Bronchus fibroblast of lung (primary cell): ENCODE measurements around the gene GUK1. TPM values are rescaled to one million over a fixed set of nuclear protein-coding genes. Genes with fewer than 3 reads are reported as not detected.

Experiments used
- total RNA-seq: library from RNA; depleted of rRNA; stranded (reverse); fragments of >200 nt; gene quantifications from 2 replicates; pipeline ENCODE4 v1.2.3, GENCODE V29; 2015

Gene GUK1, protein sequence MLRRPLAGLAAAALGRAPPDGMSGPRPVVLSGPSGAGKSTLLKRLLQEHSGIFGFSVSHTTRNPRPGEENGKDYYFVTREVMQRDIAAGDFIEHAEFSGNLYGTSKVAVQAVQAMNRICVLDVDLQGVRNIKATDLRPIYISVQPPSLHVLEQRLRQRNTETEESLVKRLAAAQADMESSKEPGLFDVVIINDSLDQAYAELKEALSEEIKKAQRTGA
- 258 and 320 TPM in 2 replicates for total RNA-seq

DNA sequence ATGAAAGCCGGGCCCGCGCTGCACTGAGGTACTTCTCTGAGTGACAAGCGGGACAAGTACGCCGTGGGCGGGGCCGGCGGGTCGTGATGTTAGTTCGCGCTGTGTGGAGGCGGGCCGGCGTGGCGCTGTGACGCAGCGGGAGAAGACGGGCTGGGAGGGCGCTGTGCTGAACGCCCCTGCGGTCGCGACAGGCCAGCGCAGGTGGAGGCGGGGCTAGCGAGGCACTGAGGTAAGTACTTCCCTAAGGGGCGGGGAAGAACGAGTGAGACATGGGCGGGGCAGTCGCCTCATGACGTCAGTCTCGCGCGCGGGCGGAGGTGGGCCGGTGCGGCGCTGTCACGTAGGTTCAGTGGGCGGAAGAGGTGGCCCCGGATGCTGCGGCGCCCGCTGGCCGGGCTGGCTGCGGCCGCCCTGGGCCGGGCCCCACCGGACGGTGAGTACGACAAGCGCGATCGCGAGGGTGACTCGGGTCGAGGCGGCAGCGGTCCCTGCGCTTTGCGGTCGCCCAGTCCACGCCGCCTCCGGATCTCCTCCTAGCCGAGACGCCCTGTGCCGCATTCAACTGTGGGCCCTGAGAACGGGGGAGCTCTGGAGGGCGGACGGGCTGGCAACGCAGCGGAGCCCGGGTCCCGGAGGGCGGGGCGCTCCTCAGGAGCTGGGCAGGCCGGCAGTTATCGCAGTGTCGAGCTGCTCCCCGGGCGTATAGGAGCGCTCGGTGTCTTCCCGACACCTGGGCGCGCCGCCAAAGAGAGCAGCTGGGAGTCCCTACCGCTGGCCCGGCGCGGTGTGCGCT, at the start of gene GUK1:
Gene GUK1, plus strand, starts transcription at position 349 of the 793 bp plus-strand sequence. Its CDS starts 24 bp downstream, at position 373.

DNA sequence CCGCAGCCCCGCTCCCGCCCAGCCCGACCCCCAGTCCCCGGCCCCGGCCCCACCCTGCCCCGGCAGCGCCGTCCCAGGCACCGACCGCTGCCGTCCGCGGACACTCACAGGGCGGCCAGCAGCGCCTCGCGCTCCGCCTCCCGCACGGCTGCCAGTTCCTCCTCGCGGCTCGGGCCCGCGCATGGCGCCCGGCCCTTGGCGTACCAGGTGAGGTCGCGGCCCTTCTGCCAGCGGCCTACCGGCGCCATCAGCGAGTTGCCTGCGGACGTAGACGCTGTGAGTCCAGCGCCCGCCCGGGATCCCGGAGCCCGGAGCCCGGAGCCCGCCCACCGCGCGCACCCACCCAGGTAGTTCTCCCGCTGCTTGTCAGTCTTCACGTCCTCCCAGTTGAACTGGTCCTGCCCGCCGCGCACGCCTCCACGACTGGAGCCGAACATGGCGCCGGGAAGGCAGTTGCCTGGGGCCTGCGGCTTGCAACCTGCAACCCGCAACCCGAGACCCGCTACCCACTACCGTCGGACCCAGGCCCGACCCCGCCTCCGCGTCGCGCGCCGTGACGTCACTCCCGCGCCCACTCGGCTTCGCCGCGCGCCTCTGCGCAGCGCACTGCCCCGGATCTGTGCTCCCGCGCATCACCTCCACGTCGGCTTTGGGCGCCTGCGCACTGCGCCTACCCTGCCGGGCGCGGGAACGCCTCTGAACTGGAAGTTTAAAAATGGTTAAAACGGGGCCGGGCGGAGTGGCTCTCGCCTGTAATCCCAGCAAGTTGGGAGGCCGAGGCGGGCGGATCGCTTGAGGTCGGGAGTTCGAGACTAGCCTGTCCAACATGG, 37.1 kb upstream of the GUK1 start, which contains the start of gene C1orf35:
Gene C1orf35, minus strand, starts transcription at position 535 of the 830 bp plus-strand sequence. Its CDS starts 98 bp downstream, at position 437.

DNA sequence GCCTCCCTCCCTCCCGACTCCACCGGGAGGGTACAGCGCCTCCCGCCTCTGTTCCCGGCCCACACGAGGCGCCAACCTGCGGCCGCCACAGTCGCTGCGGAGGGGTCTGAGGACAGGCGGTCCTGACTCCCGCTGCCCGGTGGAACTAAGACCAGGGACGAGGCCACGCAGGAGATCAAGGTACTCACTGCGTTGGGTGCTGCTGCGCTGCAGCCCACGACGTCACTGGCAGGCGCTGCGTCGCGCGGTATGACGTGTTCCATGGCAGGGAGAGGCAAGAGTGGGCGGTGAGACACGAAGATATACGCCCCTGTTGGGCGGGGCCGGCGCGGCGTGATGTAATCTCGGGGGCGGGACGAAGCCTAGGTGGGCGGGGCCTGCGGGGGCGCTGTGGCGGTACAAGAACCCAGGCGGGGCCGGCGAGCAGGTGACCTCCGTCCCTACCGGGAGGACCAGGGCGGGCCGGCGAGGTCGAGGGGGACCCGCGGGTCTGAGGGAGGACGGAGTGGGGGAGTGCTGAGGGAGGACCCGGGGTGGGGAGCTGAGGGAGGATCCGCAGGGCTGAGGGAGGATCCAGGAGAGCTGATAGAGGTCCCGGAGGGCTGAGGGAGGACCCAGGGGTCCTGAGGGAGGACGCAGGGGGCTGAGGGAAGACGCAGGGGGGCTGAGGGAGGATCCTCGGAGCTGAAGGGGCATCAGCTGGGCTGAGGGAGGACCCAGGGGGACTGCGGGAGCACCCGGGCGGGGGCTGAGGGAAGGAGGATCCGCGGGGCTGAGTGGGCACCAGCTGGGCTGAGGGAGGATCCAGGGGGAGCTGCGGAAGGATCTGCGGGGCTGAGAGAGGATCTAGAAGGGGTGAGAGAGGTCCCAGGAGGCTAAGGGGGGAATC, 30.8 kb upstream of the GUK1 start, which contains the start of gene MRPL55:
Gene MRPL55, minus strand, starts transcription at position 227 of the 889 bp plus-strand sequence. CDS start 1,039 bp downstream, outside the sequence.

DNA sequence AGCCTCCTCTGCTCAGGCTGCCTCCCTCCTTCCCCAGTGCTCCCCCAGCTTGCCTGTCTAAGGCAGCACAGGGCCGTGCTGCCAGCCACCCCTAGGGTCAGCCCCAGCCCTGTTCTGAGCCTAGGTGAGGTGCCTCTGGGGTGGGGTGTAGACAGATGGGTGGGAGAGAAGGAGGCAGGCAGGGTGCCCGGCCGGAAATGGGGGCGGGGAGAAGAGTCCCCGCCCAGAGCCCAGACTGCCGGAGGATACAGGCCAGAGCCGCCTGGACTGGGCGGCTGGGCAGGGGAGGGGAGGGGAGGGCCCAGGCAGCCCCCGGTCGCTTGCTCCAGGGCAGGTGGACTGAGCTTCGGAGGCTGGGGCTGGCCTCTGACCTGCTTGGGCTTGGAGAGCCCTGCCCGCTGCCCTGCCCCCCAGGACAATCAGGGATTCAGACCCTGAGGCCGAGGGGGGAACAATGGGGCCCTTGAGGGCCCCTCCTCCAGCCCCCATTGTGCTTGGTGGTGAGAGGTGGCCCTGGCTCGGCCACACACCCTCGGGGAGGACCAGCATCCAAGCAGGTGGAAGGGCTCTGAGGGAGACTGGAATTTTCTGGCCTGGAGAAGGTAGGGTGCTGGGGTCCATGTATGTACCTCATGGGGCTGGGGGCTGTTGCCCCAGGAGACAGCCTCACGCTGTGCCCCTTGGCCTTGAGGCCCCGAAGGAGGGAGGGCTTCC, 9.5 kb downstream of the GUK1 start, which contains the start of gene GJC2:
Gene GJC2, plus strand, starts transcription at position 525 of the 714 bp plus-strand sequence. CDS start 7,829 bp downstream, outside the sequence.

DNA sequence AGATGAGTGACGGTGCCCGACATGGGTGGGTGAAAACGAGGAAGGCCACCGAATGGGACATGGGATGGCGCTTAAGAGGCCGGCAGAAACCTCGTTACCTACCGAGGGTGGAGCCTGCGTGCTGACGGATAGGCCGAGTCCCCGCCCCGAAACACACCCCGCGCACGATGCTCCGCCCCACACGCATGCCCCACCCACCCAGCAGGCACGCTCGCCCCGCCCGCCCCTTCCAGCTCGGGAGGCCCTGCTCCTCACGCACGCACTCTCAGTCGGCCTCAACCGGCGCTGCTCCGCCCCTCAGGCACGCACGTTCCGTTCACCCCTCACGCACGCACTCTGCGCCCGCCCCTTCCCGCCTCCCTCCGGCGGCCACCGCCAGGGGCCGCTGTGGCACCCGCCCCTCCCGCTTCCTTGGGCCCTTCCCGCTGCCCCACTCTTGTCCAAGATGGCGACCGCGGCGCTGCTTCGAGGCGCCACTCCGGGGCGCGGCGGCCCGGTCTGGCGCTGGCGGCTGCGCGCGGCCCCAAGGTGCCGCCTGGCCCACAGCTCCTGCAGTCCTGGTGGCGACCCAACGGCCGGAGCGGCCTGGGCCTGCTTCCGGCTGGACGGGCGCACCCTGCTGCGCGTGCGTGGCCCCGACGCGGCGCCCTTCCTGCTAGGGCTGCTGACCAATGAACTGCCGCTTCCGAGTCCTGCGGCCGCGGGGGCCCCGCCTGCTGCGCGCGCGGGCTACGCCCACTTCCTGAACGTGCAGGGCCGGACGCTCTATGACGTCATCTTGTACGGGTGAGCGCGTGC, 25.5 kb downstream of the GUK1 start, which contains the start of gene IBA57:
Gene IBA57, plus strand, starts transcription at position 433 of the 798 bp plus-strand sequence. Its CDS starts 13 bp downstream, at position 446.

Other genes starting within 250 kb of the GUK1 start
- gene WNT9A, start 192.3 kb upstream of the GUK1 start, total RNA-seq = 0.30 and 0.50 TPM in 2 replicates
- not detected in 2 replicates for gene WNT3A, start 133.3 kb upstream of the GUK1 start, total RNA-seq
- gene ARF1, start 57.6 kb upstream of the GUK1 start, total RNA-seq = 589 and 617 TPM in 2 replicates
- gene C1orf35, start 37.0 kb upstream of the GUK1 start, total RNA-seq = 12.6 and 16.0 TPM in 2 replicates
- 101 and 141 TPM in 2 replicates for gene MRPL55, start 31.0 kb upstream of the GUK1 start, total RNA-seq
- gene GJC2, start 9.7 kb downstream of the GUK1 start, total RNA-seq = 1.9 and 2.4 TPM in 2 replicates
- gene IBA57, start 25.5 kb downstream of the GUK1 start, total RNA-seq = 1.5 and 6.6 TPM in 2 replicates
- gene OBSCN, start 67.8 kb downstream of the GUK1 start, total RNA-seq = 2.1 and 2.4 TPM in 2 replicates